ENCODE data around the gene GALNT18.

Gene GALNT18

GRCh38 chr11:11427542-11427941, 194.3 kb downstream of the GALNT18 start:
- TF ChIP-seq ZFX (IDR thresholded peaks at IDR 0.05) = no peak
- no peak overlapping the region for H3K27ac ChIP-seq

DNA sequence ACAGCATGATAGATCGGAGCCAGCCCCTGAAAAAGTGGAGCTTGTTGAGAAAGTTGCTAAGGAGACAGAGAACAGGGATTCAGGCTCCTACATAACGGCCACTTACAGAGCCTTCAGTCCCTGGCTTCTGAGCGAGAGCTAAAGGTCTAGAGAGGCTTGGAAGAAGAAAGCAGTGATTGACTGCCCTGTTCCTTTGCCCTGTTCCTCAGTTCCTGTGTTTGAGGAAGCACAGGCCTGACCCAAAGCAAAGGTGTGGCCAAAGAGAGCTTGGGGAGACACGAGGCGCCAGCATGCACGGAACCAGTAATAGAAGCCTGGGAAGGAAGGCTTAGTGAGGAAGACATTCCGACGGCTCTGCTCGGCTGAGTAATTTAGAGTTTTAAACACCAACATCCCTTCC, 194.7 kb downstream of the GALNT18 start:
- no peak overlapping the region for H3K27ac ChIP-seq
- no peak for TF ChIP-seq ZFX (IDR thresholded peaks at IDR 0.05)
- TF ChIP-seq, protein P1, sequence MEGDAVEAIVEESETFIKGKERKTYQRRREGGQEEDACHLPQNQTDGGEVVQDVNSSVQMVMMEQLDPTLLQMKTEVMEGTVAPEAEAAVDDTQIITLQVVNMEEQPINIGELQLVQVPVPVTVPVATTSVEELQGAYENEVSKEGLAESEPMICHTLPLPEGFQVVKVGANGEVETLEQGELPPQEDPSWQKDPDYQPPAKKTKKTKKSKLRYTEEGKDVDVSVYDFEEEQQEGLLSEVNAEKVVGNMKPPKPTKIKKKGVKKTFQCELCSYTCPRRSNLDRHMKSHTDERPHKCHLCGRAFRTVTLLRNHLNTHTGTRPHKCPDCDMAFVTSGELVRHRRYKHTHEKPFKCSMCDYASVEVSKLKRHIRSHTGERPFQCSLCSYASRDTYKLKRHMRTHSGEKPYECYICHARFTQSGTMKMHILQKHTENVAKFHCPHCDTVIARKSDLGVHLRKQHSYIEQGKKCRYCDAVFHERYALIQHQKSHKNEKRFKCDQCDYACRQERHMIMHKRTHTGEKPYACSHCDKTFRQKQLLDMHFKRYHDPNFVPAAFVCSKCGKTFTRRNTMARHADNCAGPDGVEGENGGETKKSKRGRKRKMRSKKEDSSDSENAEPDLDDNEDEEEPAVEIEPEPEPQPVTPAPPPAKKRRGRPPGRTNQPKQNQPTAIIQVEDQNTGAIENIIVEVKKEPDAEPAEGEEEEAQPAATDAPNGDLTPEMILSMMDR (conservative IDR thresholded peaks at IDR 0.05) = no peak

DNA sequence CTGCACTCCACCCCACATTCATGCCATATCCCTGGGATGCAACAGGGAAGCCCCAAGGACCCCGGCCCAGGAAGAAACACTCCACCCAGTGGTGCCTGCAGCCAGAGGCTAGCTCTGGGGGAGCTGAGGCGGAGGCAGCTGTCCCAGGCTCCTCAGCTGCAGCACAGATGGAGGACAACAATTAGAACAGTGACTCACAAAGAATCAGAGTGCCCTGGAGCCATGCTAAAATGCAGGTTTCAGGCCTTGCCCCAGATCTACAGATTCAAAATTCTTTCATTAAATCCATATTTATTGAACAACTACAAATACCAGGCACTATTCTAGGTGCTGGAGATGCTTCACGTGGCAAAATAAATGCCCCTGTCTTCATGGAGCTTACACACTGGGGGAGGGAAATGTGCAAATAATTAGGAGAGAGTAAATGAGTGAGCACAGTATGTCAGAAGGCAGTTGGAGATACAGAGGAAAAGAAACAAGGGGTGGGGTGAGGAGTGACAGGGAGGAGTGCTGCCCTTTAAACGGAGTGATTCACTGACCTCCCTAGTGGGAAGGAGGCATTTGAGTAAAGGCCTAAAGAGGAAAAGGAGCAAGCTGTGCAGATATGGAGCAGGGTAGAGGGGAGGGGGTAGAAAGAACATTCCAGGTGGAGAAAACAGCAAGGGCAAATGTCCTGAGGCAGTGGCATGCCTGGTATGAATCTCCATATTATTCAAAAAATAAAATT, 195.4 kb downstream of the GALNT18 start:
- no peak for TF ChIP-seq ZFX (IDR thresholded peaks at IDR 0.05)
- TF ChIP-seq, protein P1 (conservative IDR thresholded peaks at IDR 0.05) = no peak
- H3K27ac ChIP-seq = no peak overlapping the region

DNA sequence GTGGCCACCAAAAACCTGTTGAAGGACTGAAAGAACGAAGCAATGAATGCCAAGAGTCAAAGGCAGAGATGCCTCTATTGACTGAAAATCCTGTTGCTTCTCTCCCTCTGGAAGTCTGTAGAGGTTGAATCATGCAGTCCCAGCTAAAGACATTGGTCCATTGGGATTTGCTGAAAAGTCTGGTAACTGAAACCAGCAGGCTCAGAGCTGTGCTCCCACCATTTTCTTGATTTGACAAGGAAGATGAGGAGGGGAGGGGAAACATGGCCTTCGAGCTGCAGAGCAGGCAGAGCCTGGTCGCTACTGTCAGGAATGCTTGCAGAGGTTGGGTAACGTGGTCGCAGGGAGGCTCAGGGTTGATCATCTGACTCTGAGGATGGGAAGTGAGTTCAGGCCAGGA, 196.0 kb downstream of the GALNT18 start:
- TF ChIP-seq, protein P1 (conservative IDR thresholded peaks at IDR 0.05) = no peak
- TF ChIP-seq ZFX (IDR thresholded peaks at IDR 0.05) = no peak

DNA sequence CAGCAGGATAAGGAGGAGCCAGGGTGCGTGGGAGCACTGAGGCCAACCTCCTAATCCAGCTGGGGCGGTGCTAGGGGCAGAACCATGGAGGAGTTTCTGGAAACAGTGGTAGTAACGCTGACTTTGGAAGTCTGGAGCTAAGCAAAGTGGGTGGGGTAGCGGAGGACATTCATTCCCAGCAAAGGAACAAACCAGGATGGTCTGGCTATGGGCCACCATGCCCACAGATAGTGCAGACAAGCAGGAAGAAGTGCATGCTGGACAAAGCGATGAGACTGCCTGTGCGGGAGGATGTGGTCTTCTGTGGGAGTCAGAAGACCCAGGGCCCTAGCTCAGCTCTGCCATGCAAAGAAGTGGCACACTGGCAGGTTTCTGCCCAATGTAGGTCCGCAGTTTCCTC, 197.1 kb downstream of the GALNT18 start:
- TF ChIP-seq, protein P1 (conservative IDR thresholded peaks at IDR 0.05) = no peak
- no peak for TF ChIP-seq ZFX (IDR thresholded peaks at IDR 0.05)
- no peak overlapping the region for H3K27ac ChIP-seq

More for the DNA sequence above, 196.0 kb downstream of the GALNT18 start:
- H3K27ac ChIP-seq = no peak overlapping the region

GRCh38 chr11:11422411-11423128, 199.2 kb downstream of the GALNT18 start:
- TF ChIP-seq, protein P1 (conservative IDR thresholded peaks at IDR 0.05) = no peak
- no peak for TF ChIP-seq ZFX (IDR thresholded peaks at IDR 0.05)
- no peak overlapping the region for H3K27ac ChIP-seq

DNA sequence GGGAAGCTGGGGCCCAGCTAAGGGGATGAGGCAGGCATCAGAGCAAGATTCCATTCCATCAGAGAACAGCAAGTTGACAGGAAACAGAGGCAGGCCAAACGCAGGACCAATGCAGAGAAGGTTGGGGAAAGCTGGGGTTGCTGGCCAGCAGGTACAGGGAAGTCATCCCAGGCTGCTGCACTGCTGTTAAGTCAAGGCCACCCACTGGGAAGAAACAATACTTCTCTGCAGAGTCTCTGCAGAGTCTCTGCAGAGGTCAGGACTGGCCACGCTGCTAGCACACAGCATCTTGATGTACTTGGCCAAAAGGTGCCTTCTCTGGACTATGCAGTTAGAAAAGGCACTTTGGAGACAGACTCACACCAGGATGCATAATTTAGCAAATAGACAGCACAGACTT, 200.3 kb downstream of the GALNT18 start:
- TF ChIP-seq, protein P1 (conservative IDR thresholded peaks at IDR 0.05) = no peak
- TF ChIP-seq ZFX (IDR thresholded peaks at IDR 0.05) = no peak

More for the DNA sequence above, 200.3 kb downstream of the GALNT18 start:
- no peak overlapping the region for H3K27ac ChIP-seq
